ENCODE results near the gene OR2V1.
"Not testable (repeated sequence)": the region's sequence is repeated elsewhere in the genome, so short reads cannot be mapped to it uniquely, and the experiment has no call there.

Gene OR2V1

DNA sequence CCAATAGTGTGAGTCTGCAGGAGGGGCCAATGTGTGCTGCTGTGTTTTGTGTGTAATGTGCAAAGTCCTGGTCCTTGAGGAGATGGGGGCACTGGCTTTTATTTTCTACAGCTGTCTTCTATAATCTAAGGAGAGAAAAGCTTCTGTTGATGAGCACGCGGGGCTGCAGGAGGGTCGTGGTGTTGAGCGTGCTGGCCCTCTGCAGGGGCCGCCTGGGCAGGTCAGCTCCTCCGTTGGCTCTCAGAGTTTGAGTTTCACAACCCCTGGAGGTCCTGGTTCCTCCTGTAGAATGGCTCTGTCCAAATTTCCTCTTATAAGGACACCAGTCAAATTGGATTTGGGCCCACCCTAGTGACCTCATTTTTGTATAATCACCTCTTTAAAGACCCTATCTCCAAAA lies 12.6 kb downstream of the OR2V1 start:
- DNase-seq (ENCODE audit: insufficient read length, low spot score) (no peak), FAIRE-seq (no peak)
- TF ChIP-seq PAX5 (IDR thresholded peaks at IDR 0.05; ENCODE audit: insufficient read depth, low read length, severe bottlenecking) (no peak), SPI1 (IDR thresholded peaks at IDR 0.05; ENCODE audit: low read depth, low read length) (no peak), TAF1 (IDR thresholded peaks at IDR 0.05; ENCODE audit: low read depth, low read length) (no peak), POLR2A (IDR thresholded peaks at IDR 0.05; ENCODE audit: low read depth, low read length) (no peak), POLR2AphosphoS5 (IDR thresholded peaks at IDR 0.05; ENCODE audit: low read depth, low read length) (no peak), POU2F2 (IDR thresholded peaks at IDR 0.05; ENCODE audit: low read depth, low read length) (no peak)

DNA sequence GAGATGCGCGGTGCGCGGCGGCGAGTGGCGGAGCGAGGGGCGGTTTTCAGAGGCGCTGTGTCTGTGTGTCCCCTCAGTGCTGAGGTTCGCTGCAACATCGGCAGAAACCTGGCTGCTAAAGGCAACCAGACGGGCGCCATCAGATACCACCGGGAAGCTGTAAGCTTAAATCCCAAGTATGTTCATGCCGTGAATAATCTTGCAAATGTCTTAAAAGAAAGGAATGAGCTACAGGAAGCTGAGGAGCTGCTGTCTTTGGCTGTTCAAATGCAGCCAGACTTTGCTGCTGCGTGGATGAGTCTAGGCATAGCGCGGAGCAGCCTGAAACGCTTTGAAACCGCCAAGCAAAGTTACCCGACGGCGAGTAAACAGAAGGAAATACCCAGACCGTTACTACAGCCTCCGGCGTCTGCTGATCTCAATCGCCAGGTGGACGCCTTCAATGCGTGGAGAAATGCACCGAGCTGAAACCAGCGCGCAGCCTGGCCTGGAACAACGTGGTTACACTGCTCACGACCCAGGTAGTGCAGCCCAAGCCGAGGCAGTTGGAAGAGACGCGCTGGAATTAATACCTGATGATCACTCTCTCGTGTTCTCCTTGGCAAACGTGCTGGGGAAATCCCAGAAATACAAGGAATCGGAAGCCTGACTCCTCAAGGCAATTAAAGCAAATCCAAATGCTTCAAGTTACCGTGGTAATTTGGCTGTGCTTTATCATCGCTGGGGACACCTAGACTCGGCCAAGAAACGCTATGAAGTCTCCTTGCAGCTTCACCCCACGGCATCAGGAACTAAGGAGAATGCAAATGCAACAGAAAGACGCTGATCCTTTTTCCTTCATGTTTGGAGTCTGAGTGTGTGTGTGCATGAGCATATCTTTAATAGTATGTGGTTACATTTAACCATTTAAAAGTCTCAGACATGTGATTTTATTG lies 15.9 kb downstream of the OR2V1 start:
- no peak for TF ChIP-seq POLR2A (IDR thresholded peaks at IDR 0.05; ENCODE audit: low read depth, low read length)
- no peak for TF ChIP-seq SPI1 (IDR thresholded peaks at IDR 0.05; ENCODE audit: low read depth, low read length)
- no peak for TF ChIP-seq TAF1 (IDR thresholded peaks at IDR 0.05; ENCODE audit: low read depth, low read length)
- TF ChIP-seq POLR2AphosphoS5 (IDR thresholded peaks at IDR 0.05; ENCODE audit: low read depth, low read length), result no peak
- no peak for TF ChIP-seq PAX5 (IDR thresholded peaks at IDR 0.05; ENCODE audit: insufficient read depth, low read length, severe bottlenecking)
- TF ChIP-seq POU2F2 (IDR thresholded peaks at IDR 0.05; ENCODE audit: low read depth, low read length), result no peak
- no peak for FAIRE-seq
- no peak for DNase-seq (ENCODE audit: insufficient read length, low spot score)

DNA sequence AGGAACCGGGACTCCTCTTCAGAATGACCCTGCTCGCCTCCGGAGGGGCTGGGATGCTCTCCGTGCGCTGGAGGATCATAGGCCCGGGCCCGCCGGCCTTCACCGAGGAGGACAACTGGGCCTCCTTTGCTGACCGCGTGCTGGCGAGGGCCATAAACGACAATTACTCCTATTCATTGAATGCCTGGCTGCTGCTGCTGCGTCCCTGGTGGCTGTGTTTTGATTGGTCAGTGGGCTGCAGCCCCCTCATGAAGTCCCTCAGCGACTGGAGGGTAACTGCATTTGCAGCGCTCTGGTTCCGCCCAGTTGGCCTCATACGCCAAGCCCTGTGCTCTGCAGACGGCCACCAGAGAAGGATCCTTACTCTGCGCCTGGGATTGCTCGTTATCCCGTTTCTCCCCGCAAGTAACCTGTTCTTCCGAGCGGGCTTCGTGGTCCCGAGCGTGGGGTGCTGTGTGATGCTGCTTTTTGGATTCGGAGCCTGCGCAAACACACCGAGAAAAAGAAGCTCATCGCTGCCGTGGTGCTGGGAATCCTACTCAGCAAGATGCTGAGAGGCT lies 16.6 kb downstream of the OR2V1 start:
- DNase-seq (ENCODE audit: insufficient read length, low spot score), result no peak
- FAIRE-seq, result no peak
- no peak for TF ChIP-seq POLR2AphosphoS5 (IDR thresholded peaks at IDR 0.05; ENCODE audit: low read depth, low read length)
- no peak for TF ChIP-seq POU2F2 (IDR thresholded peaks at IDR 0.05; ENCODE audit: low read depth, low read length)
- TF ChIP-seq POLR2A (IDR thresholded peaks at IDR 0.05; ENCODE audit: low read depth, low read length), result no peak
- no peak for TF ChIP-seq PAX5 (IDR thresholded peaks at IDR 0.05; ENCODE audit: insufficient read depth, low read length, severe bottlenecking)
- no peak for TF ChIP-seq SPI1 (IDR thresholded peaks at IDR 0.05; ENCODE audit: low read depth, low read length)
- TF ChIP-seq TAF1 (IDR thresholded peaks at IDR 0.05; ENCODE audit: low read depth, low read length), result no peak

DNA sequence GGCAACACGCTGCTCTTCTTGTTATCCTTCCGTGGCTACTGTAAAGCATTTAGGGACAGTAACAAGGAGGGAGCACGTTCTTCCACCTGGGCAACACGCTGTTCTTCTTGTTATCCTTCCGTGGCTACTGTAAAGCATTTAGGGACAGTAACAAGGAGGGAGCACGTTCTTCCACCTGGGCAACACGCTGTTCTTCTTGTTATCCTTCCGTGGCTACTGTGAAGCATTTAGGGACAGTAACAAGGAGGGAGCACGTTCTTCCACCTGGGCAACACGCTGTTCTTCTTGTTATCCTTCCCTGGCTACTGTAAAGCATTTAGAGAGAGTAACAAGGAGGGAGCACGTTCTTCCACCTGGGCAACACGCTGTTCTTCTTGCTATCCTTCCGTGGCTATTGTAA lies 17.4 kb downstream of the OR2V1 start:
- not testable (repeated sequence) for FAIRE-seq; DNase-seq (ENCODE audit: insufficient read length, low spot score)

DNA sequence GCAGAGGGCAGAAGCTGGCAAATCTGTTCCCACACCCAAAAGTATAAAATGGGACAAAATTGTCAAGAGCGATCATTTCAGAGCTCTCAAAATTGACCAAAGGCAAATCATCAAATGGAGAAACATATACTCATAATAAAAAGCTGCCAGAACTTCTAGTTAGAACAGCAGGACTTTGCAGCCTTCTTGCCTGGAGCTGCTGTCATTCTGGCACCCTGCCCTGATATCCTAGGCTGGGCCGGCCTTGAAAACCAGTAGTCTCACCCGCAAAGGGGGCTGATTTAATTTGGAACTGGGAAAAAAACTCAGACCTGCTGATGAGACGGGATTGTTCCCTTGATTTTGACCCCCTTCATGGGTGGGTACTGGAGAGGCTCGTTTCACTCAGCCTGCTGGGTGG lies 18.5 kb downstream of the OR2V1 start:
- FAIRE-seq, result no peak
- no peak for TF ChIP-seq TAF1 (IDR thresholded peaks at IDR 0.05; ENCODE audit: low read depth, low read length)
- TF ChIP-seq POU2F2 (IDR thresholded peaks at IDR 0.05; ENCODE audit: low read depth, low read length), result no peak
- no peak for DNase-seq (ENCODE audit: insufficient read length, low spot score)

DNA sequence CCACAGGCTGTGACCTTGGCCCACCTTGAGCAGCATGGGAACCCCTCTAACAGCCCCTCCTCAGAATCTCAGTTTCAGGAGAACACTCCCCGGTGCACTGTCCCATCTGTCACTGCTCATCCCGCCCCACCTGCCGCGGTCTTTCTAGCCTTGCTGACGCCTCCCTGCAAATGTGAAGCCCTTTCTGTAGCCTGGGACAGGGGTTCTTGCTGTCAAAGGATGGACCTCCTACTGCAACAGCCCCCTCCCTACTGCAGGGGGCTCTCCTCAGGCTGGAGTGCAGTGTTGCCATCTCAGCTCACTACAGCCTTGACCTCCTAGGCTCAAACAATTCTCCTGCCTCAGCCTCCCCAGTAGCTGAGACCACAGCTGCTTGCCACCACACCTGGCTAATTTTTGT lies 20.0 kb downstream of the OR2V1 start:
- DNase-seq (ENCODE audit: insufficient read length, low spot score), result no peak
- no peak for TF ChIP-seq SPI1 (IDR thresholded peaks at IDR 0.05; ENCODE audit: low read depth, low read length)
- TF ChIP-seq POU2F2 (IDR thresholded peaks at IDR 0.05; ENCODE audit: low read depth, low read length), result no peak
- TF ChIP-seq POLR2A (IDR thresholded peaks at IDR 0.05; ENCODE audit: low read depth, low read length), result no peak
- TF ChIP-seq POLR2AphosphoS5 (IDR thresholded peaks at IDR 0.05; ENCODE audit: low read depth, low read length), result no peak
- TF ChIP-seq TAF1 (IDR thresholded peaks at IDR 0.05; ENCODE audit: low read depth, low read length), result no peak
- TF ChIP-seq PAX5 (IDR thresholded peaks at IDR 0.05; ENCODE audit: insufficient read depth, low read length, severe bottlenecking), result no peak
- FAIRE-seq, result no peak

DNA sequence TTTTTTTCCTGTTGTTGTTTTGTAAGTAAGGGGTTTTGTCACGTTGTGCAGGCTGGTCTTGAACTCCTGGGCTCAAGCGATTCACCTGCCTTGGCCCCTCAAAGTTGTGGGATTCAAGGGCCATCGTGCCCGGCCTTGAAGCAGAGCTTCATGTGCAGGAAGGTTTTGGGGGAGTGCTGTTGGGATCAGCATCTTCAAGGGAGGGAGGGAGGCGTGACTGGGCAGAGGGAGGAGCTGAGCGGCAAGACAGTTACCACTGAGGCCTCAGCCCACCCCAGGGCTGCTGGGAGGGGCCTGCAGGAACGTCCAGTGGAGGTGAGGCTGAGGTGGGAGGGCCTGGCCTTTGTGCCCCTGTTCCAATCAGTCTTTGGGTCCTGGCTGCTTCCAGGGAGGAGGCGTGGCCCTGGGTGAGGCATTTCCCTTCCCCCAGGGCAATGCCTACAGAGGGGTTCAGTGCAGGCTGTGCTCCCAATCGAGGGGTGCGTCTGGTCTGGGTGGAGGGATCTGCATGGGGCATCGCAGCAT lies 21.4 kb downstream of the OR2V1 start:
- FAIRE-seq, result no peak
- DNase-seq (ENCODE audit: insufficient read length, low spot score), result no peak
- TF ChIP-seq PAX5 (IDR thresholded peaks at IDR 0.05; ENCODE audit: insufficient read depth, low read length, severe bottlenecking) (no peak), POLR2A (IDR thresholded peaks at IDR 0.05; ENCODE audit: low read depth, low read length) (no peak), POLR2AphosphoS5 (IDR thresholded peaks at IDR 0.05; ENCODE audit: low read depth, low read length) (no peak), POU2F2 (IDR thresholded peaks at IDR 0.05; ENCODE audit: low read depth, low read length) (no peak), SPI1 (IDR thresholded peaks at IDR 0.05; ENCODE audit: low read depth, low read length) (no peak), TAF1 (IDR thresholded peaks at IDR 0.05; ENCODE audit: low read depth, low read length) (no peak)

DNA sequence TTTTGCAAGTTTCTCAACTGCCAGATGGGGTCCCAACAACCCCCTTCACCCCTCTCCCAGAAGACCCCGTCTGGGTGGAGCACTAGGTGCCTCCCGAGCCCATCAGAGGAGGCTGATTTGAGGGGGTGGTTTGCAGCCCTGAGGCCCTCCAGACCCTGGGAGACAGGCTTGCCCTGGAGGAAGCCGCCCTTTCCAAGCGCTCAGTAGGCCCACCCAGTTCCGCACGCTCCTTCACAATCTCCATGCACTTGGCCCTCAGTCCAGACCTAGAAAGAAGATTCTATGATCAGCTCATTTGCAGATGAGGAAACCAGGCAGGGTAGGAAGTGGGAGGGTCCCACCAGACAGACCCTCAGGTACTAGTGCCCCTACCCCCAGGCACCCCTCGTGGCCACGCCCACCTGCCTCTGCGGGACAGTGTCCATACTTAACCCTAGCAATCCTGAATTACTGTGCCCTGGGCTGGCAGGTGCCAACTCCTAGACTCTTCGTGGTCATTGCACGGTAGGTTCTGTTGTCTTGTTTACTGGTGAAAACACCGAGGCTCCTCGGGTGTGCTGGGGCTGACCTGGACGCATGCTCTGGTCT lies 22.3 kb downstream of the OR2V1 start:
- no peak for FAIRE-seq
- no peak for DNase-seq (ENCODE audit: insufficient read length, low spot score)
- no peak for TF ChIP-seq POU2F2 (IDR thresholded peaks at IDR 0.05; ENCODE audit: low read depth, low read length)
- TF ChIP-seq TAF1 (IDR thresholded peaks at IDR 0.05; ENCODE audit: low read depth, low read length), result no peak
- TF ChIP-seq POLR2AphosphoS5 (IDR thresholded peaks at IDR 0.05; ENCODE audit: low read depth, low read length), result no peak
- no peak for TF ChIP-seq POLR2A (IDR thresholded peaks at IDR 0.05; ENCODE audit: low read depth, low read length)
- no peak for TF ChIP-seq PAX5 (IDR thresholded peaks at IDR 0.05; ENCODE audit: insufficient read depth, low read length, severe bottlenecking)
- no peak for TF ChIP-seq SPI1 (IDR thresholded peaks at IDR 0.05; ENCODE audit: low read depth, low read length)

DNA sequence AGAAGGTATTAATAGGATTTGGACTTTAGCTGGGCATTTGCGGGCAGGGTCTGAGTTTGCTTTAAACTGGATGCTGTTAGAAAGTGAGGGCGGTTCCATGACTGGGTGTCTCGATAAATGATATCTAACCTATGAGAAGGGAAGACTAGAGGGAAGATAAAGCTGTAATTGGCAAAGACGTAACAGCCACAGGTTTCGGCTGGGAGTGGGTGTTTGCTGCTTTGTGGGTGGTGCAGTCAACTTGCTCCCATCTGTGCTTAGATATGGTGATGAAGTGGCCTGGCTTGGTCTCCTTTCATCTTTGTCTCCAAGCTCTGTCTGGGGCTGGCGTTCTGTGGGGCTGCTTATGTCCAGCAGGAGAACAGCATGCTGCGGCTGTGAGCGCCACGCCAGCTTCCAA lies 23.3 kb downstream of the OR2V1 start:
- DNase-seq (ENCODE audit: insufficient read length, low spot score), result no peak
- TF ChIP-seq PAX5 (IDR thresholded peaks at IDR 0.05; ENCODE audit: insufficient read depth, low read length, severe bottlenecking) (no peak), TAF1 (IDR thresholded peaks at IDR 0.05; ENCODE audit: low read depth, low read length) (no peak), POLR2A (IDR thresholded peaks at IDR 0.05; ENCODE audit: low read depth, low read length) (no peak), SPI1 (IDR thresholded peaks at IDR 0.05; ENCODE audit: low read depth, low read length) (no peak), POU2F2 (IDR thresholded peaks at IDR 0.05; ENCODE audit: low read depth, low read length) (no peak), POLR2AphosphoS5 (IDR thresholded peaks at IDR 0.05; ENCODE audit: low read depth, low read length) (no peak)
- no peak for FAIRE-seq
